K562 (cell line): ENCODE measurements around the gene ZFP82. TPM values are rescaled to one million over a fixed set of nuclear protein-coding genes. Genes with fewer than 3 reads are reported as not detected.

Source experiments
- ATAC-seq: fragments of 200-7000 bp; cut with Tn5 transposase; 3 replicates; pipeline ENCODE4 v1.9.1; 2020; ENCODE audit warnings: moderate library complexity
- BruUV-seq: library from RNA; stranded (reverse); fragments of 400-500 nt; replicated peaks from 2 replicates; lab custom pipeline; 2021; lab: Mats Ljungman, UMichigan
- CTCF ChIA-PET: fragments of 300-600 bp; formaldehyde crosslinking; extraction: SDS; loops from one replicate; lab custom pipeline; 2021; ENCODE audit warnings: low intra/inter-chr PET ratio; lab: Yijun Ruan, JAX
- POLR2A ChIA-PET: fragments of 300-600, 350-650 bp; sonication (Branson Sonifier 250); formaldehyde crosslinking; extraction: SDS; loops from one replicate; lab custom pipeline; 2021; ENCODE audit warnings: antibody characterized with exemption, inconsistent platforms; lab: Yijun Ruan, JAX
- DNase-seq, 4 experiments: peaks; one replicate each; pipeline versions ENCODE4 v3.0.0 to v3.0.0-alpha.2; 2011 to 2018; ENCODE audit warnings: low spot score in 3 of 4, mixed read lengths in 3 of 4; ENCODE audit errors: extremely low read depth in 1 of 4
- FAIRE-seq: peaks from 2 replicates; lab custom pipeline; 2011; peaks lifted over from hg19 to GRCh38; lab: Jason Lieb, UNC
- H2AFZ ChIP-seq: 2 replicates; pipeline ENCODE4 v1.6.0; 2011; ENCODE audit warnings: low read depth, low read length, control low read depth, inconsistent platforms
- H3K27ac ChIP-seq: fragments of 200-600 bp; 3 replicates; pipeline ENCODE4 v1.8.0; 2011; ENCODE audit warnings: low read depth, mild to moderate bottlenecking, control low read depth, inconsistent platforms, low read length, moderate library complexity, mixed read lengths; ENCODE audit errors: extremely low read depth
- H3K27me3 ChIP-seq, 2 experiments: fragments of 300-600 bp in 1 of 2; 2 replicates in 1 of 2; 3 replicates in 1 of 2; pipeline versions ENCODE4 v1.6.0 to v1.8.0; 2011; ENCODE audit warnings: inconsistent platforms in 2 of 2, low read length in 2 of 2, mild to moderate bottlenecking in 1 of 2, mixed read lengths in 1 of 2, moderate library complexity in 1 of 2; ENCODE audit not compliant: control insufficient read depth in 2 of 2, insufficient read depth in 2 of 2
- H3K36me3 ChIP-seq: fragments of 300-600 bp; 3 replicates; pipeline ENCODE4 v1.8.0; 2011; ENCODE audit warnings: mild to moderate bottlenecking, low read length, inconsistent platforms; ENCODE audit not compliant: control insufficient read depth, insufficient read depth
- H3K4me1 ChIP-seq, 2 experiments: fragments of 200-600 bp in 1 of 2; replicated peaks in 1 of 2; 2 replicates in 1 of 2; 3 replicates in 1 of 2; pipeline versions ENCODE4 v1.5.1 to v1.8.0; 2011; ENCODE audit warnings: inconsistent platforms in 2 of 2, low read length in 2 of 2, mild to moderate bottlenecking in 1 of 2, mixed read lengths in 1 of 2, moderate library complexity in 1 of 2; ENCODE audit not compliant: control insufficient read depth in 2 of 2, insufficient read depth in 2 of 2
- H3K4me2 ChIP-seq: 2 replicates; pipeline ENCODE4 v1.6.1; 2011; ENCODE audit warnings: low read length, control low read depth, inconsistent platforms, mixed read lengths; ENCODE audit not compliant: insufficient read depth
- H3K4me3 ChIP-seq: fragments of 200-600 bp; sonication (generic), shearing (Covaris generic); 2 replicates; pipeline ENCODE4 v1.5.1; 2016; ENCODE audit warnings: control low read depth, inconsistent platforms
- H3K79me2 ChIP-seq: fragments of 200-600 bp; 3 replicates; pipeline ENCODE4 v1.8.0; 2011; ENCODE audit warnings: low read length, inconsistent platforms; ENCODE audit not compliant: control insufficient read depth, insufficient read depth
- H3K9ac ChIP-seq, 2 experiments: 2 replicates each; pipeline versions ENCODE4 v1.6.0 to v1.6.1; 2011; ENCODE audit warnings: low read depth in 2 of 2, low read length in 2 of 2, control low read depth in 1 of 2, inconsistent platforms in 1 of 2, mild to moderate bottlenecking in 1 of 2, mixed read lengths in 1 of 2; ENCODE audit not compliant: insufficient read depth in 1 of 2
- H3K9me1 ChIP-seq: one replicate; pipeline ENCODE4 v1.6.0; 2011; ENCODE audit warnings: inconsistent platforms, mild to moderate bottlenecking, low read length, moderate library complexity; ENCODE audit not compliant: control insufficient read depth, insufficient read depth
- H3K9me3 ChIP-seq: replicated peaks from 2 replicates; pipeline ENCODE4 v1.5.1; 2011; ENCODE audit warnings: low read depth, low read length, inconsistent platforms; ENCODE audit not compliant: control insufficient read depth, insufficient read depth
- H4K20me1 ChIP-seq: replicated peaks from 2 replicates; pipeline ENCODE4 v1.6.1; 2011; ENCODE audit warnings: low read length, inconsistent platforms, mixed read lengths; ENCODE audit not compliant: control insufficient read depth, insufficient read depth
- SAP30 ChIP-seq: fragments of 200-600 bp; sonication (generic); IDR thresholded peaks from 2 replicates; pipeline ENCODE4 v1.6.1; 2012; ENCODE audit warnings: borderline replicate concordance, low read depth, mild to moderate bottlenecking, moderate library complexity, low read length, control low read depth, inconsistent platforms; ENCODE audit not compliant: insufficient read depth, poor library complexity, severe bottlenecking
- ZC3H11A ChIP-seq: IDR thresholded peaks from 2 replicates; pipeline ENCODE4 v1.6.1; 2012; ENCODE audit warnings: low read depth, low read length, improper control_type of control experiment
- ZNF121 ChIP-seq: sonication (generic); formaldehyde crosslinking; conservative IDR thresholded peaks from 2 replicates; pipeline ENCODE4 v1.8.0; 2022; ENCODE audit warnings: missing genetic modification reagents
- WGBS: fragments of 100-300 bp; shearing (Covaris generic); methylation state at CpG from one replicate; pipeline ENCODE4 v1.1.6; 2016; ENCODE audit warnings: low coverage, mixed read lengths; ENCODE audit not compliant: insufficient coverage; ENCODE audit errors: missing lambda C conversion rate; 5-methylcytosine and 5-hydroxymethylcytosine counted together
- in situ Hi-C: fragments of 300-500 bp; cut with MboI; formaldehyde crosslinking; loops from 4 replicates; pipeline ENCODE4 v1.15.0; 2018; ENCODE audit warnings: inconsistent platforms, mixed read lengths
- intact Hi-C: fragments of 100-400 bp; cut with micrococcal nuclease; formaldehyde crosslinking; loops from 2 replicates; pipeline ENCODE4 v1.14.2; 2022
- polyA plus RNA-seq, 8 experiments: library from polyadenylated mRNA; depleted of rRNA in 4 of 8; stranded (reverse) in 5 of 8; unstranded in 3 of 8; fragments of >200 nt; fragmentation: Nextera tagmentation in 2 of 8; fragmentation: Illumina TruSeq in 1 of 8; extraction: Ambion mirVana in 2 of 8; extraction: Trizol in 1 of 8; gene quantifications; 2 replicates each; pipeline versions ENCODE4 v1.2.1 to v1.2.3, GENCODE V29; 2011 to 2014; ENCODE audit warnings: inconsistent platforms in 1 of 8, missing spikeins in 1 of 8
- total RNA-seq, 7 experiments: library from RNA; depleted of rRNA in 6 of 7; stranded (reverse); fragments of >200 nt in 6 of 7; fragmentation: Illumina TruSeq in 2 of 7; extraction: Trizol in 2 of 7; gene quantifications; 2 replicates each; pipeline versions ENCODE4 v1.2.1 to v1.2.3, GENCODE V29; 2011 to 2021; ENCODE audit warnings: low replicate concordance in 1 of 7
- TF ChIP-seq, protein P1 (sequence below): fragments of 450-650 bp; IDR thresholded peaks from 2 replicates; pipeline ENCODE4 v1.6.1; 2016
- TF ChIP-seq, protein P2 (sequence below): IDR thresholded peaks from 2 replicates; pipeline ENCODE4 v1.6.1; 2016; ENCODE audit warnings: missing genetic modification characterization, missing compliant biosample characterization

The ZFP82 gene
- total and polyA plus RNA-seq, 9 of the 15 experiments (the other 6 are each of a cell fraction or from before 2014, with no cell fraction given), result 2.2 to 7.0 (median 3.0) TPM

DNA sequence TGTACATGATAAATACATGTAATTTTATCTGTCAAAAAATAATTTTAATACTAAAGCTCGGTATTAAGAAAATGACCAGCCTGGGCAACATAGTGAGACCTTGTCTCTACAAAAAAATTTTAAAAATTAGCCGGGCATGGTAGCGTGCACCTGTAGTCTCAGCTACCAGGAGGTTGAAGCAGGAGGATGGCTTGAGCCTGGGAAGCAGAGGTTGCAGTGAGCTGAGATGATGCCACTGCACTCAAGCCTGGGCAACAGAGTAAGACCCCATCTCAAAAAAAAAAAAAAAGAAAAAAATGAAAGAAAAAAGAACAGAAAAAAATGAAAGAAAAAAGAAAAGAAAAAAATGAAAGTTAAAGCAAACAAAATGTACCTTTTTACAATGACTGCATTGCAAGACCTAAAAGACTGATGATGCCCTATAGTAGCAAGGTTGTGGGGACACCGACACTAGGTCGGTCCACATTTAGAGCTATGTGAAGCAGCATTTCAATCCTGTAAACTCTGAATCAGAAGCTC is 44.7 kb downstream of the ZFP82 start:
- WGBS, result 10% methylated on average over 4 of the region's 5 CpGs
- Histone ChIP-seq H2AFZ (no peak overlapping the region), H3K4me2 (no peak overlapping the region), H3K79me2 (no peaks in the 10 kb centered on the region), H3K27ac (no peak overlapping the region), H3K36me3 (no peaks in the 10 kb centered on the region), H3K4me3 (no peak overlapping the region), H3K9me1 (no peaks in the 10 kb centered on the region), H4K20me1 (no peaks in the 10 kb centered on the region), H3K27me3 (no peaks in the 10 kb centered on the region), H3K4me1 (peaks cover 0 to under 1% of the 10 kb centered on the region in 2 experiments; a peak in 2 of 5 replicates), H3K9ac (no peak overlapping the region), H3K9me3 (no peaks in the 10 kb centered on the region)
- DNase-seq (no peak), ATAC-seq (no peak), FAIRE-seq (no peak)
- intact Hi-C loops (no loop called here), in situ Hi-C loops (no loop called here)
- TF ChIP-seq, protein P1, sequence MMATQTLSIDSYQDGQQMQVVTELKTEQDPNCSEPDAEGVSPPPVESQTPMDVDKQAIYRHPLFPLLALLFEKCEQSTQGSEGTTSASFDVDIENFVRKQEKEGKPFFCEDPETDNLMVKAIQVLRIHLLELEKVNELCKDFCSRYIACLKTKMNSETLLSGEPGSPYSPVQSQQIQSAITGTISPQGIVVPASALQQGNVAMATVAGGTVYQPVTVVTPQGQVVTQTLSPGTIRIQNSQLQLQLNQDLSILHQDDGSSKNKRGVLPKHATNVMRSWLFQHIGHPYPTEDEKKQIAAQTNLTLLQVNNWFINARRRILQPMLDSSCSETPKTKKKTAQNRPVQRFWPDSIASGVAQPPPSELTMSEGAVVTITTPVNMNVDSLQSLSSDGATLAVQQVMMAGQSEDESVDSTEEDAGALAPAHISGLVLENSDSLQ, result no peak
- TF ChIP-seq ZNF121 (CRISPR knock-in tag), result peak; percentile 31; the same call in 1 of the 2 replicates
- POLR2A ChIA-PET, result no interaction called here
- no TSS peak for BruUV-seq
- CTCF ChIA-PET, result no interaction called here

DNA sequence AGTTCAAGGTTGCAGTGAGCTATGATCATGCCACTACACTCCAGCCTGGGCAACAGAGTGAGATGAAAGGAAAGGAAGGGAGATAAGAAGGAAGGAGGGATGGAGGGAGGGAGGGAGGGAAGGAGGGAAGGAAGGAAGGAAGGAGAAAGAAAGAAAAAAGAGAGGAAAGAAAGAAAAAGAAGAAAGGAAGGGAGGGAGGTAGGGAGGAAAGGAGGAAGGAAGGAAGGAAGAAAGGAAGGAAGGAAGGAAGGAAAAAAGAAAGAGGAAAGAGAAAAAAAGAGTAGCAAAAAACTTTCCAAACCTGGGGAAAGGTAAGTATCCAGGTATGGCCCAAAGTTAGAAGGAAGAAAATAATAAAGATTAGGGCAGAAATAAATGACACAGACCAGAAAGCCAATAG is 46.6 kb downstream of the ZFP82 start:
- no peaks in the 10 kb centered on the region for H4K20me1 ChIP-seq
- H3K9me3 ChIP-seq, result no peaks in the 10 kb centered on the region
- no TSS peak for BruUV-seq
- POLR2A ChIA-PET, result no interaction called here
- no peak overlapping the region for H3K4me3 ChIP-seq
- intact Hi-C loops, result no loop called here
- no peak overlapping the region for H3K9ac ChIP-seq
- no peak overlapping the region for H3K4me2 ChIP-seq
- no peaks in the 10 kb centered on the region for H3K36me3 ChIP-seq
- CTCF ChIA-PET, result no interaction called here
- H3K27me3 ChIP-seq, result no peaks in the 10 kb centered on the region
- FAIRE-seq (no peak), ATAC-seq (no peak), DNase-seq (no peak)
- no peak overlapping the region for H3K27ac ChIP-seq
- H2AFZ ChIP-seq, result no peak overlapping the region
- H3K4me1 ChIP-seq, result no peaks in the 10 kb centered on the region
- TF ChIP-seq SAP30 (no peak), ZC3H11A (no peak)
- TF ChIP-seq, protein P2, sequence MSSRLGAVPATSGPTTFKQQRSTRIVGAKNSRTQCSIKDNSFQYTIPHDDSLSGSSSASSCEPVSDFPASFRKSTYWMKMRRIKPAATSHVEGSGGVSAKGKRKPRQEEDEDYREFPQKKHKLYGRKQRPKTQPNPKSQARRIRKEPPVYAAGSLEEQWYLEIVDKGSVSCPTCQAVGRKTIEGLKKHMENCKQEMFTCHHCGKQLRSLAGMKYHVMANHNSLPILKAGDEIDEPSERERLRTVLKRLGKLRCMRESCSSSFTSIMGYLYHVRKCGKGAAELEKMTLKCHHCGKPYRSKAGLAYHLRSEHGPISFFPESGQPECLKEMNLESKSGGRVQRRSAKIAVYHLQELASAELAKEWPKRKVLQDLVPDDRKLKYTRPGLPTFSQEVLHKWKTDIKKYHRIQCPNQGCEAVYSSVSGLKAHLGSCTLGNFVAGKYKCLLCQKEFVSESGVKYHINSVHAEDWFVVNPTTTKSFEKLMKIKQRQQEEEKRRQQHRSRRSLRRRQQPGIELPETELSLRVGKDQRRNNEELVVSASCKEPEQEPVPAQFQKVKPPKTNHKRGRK (tag), result 0 out of 2 replicates have a peak, but pooled peaks have one; percentile 12
- no peaks in the 10 kb centered on the region for H3K9me1 ChIP-seq
- H3K79me2 ChIP-seq, result no peaks in the 10 kb centered on the region
- in situ Hi-C loops, result no loop called here
